Activated CD4-positive, alpha-beta T cell treated with anti-CD3 and anti-CD28 coated beads for 1 hour (primary cell): ENCODE measurements around the gene CSAD.
A peak's percentile ranks its signal among the peaks of the same experiment; 100 is the strongest.

Experiments used
- DNase-seq: peaks from one replicate; pipeline ENCODE4 v3.0.0-alpha.2; 2020

Gene CSAD

GRCh38 chr12:53180220-53180930 lies at the start of gene CSAD, which contains the start of gene ZNF740:
TSS of gene CSAD (minus strand) at chr12:53180925. CDS start at chr12:53173470, 7,455 bp downstream.
TSS of gene ZNF740 (plus strand) at chr12:53180722. CDS start at chr12:53181984, 1,262 bp downstream.
- DNase-seq: peak; percentile 97

GRCh38 chr12:53230108-53230845 lies 49.6 kb upstream of the CSAD start:
- no peak for DNase-seq

GRCh38 chr12:53229454-53229853 lies 48.7 kb upstream of the CSAD start:
- no peak for DNase-seq

GRCh38 chr12:53227836-53228235 lies 47.1 kb upstream of the CSAD start:
- no peak for DNase-seq

GRCh38 chr12:53227341-53227740 lies 46.6 kb upstream of the CSAD start:
- no peak for DNase-seq

- no peak for DNase-seq
Measured at GRCh38 chr12:53226815-53227214, 46.1 kb upstream of the CSAD start.

- DNase-seq: no peak
Measured at GRCh38 chr12:53225635-53226424, 45.1 kb upstream of the CSAD start.

GRCh38 chr12:53224897-53225634 lies 44.3 kb upstream of the CSAD start:
- DNase-seq: no peak

- no peak for DNase-seq
Measured at GRCh38 chr12:53224061-53224896, 43.6 kb upstream of the CSAD start.

- DNase-seq: no peak
Measured at GRCh38 chr12:53223389-53224060, 42.8 kb upstream of the CSAD start.

- DNase-seq: no peak
Measured at GRCh38 chr12:53222806-53223261, 42.1 kb upstream of the CSAD start.

GRCh38 chr12:53222170-53222721 lies 41.5 kb upstream of the CSAD start:
- DNase-seq: no peak

- DNase-seq: no peak
Measured at GRCh38 chr12:53221203-53222080, 40.7 kb upstream of the CSAD start.

GRCh38 chr12:53220694-53221202 lies 40.0 kb upstream of the CSAD start:
- peak; percentile 58 for DNase-seq

GRCh38 chr12:53219956-53220693 lies 39.4 kb upstream of the CSAD start:
- peak; percentile 61 for DNase-seq

- DNase-seq: peak; percentile 52
Measured at GRCh38 chr12:53219292-53219955, 38.7 kb upstream of the CSAD start.

GRCh38 chr12:53218551-53219291 lies 38.0 kb upstream of the CSAD start:
- DNase-seq: no peak
